ENCODE results near the gene CLSTN1. TPM values are rescaled to one million over a fixed set of nuclear protein-coding genes. Genes with fewer than 3 reads are reported as not detected.

CLSTN1 gene
- total RNA-seq, result 10 to 100 TPM; 62.5 to 64.1 TPM
- long read RNA-seq, full-length matches to known transcripts, result 1 of 46 reads
- long read RNA-seq, partial matches to known transcripts, result 43 of 46 reads
- long read RNA-seq, other reads (novel, unspliced or antisense), result 2 of 46 reads

GRCh38 chr1:9823943-9824701 is at the start of gene CLSTN1:
Gene CLSTN1, minus strand, starts transcription at chr1:9823965. Its CDS starts 232 bp downstream, at chr1:9823733.
- ATAC-seq (peak; percentile 84 to 94), DNase-seq (peak; percentile 94)
- intact Hi-C loops (cut with DNase I), result no loop called here

- intact Hi-C loops (cut with DNase I), result no loop called here
- DNase-seq (no peak), ATAC-seq (no peak)
Observed at GRCh38 chr1:9873385-9873784, 49.6 kb upstream of the CLSTN1 start.

- ATAC-seq, result no peak
Observed at GRCh38 chr1:9872430-9873165, 48.8 kb upstream of the CLSTN1 start.

GRCh38 chr1:9871707-9872425 is 48.1 kb upstream of the CLSTN1 start:
- ATAC-seq (no peak), DNase-seq (no peak)
- intact Hi-C loops (cut with DNase I), result no loop called here

More at GRCh38 chr1:9872430-9873165, 48.8 kb upstream of the CLSTN1 start:
- DNase-seq, result no peak
- intact Hi-C loops (cut with DNase I), result no loop called here

- no peak for DNase-seq
- intact Hi-C loops (cut with DNase I), result no loop called here
- no peak for ATAC-seq
Observed at GRCh38 chr1:9871021-9871420, 47.3 kb upstream of the CLSTN1 start.

DNA sequence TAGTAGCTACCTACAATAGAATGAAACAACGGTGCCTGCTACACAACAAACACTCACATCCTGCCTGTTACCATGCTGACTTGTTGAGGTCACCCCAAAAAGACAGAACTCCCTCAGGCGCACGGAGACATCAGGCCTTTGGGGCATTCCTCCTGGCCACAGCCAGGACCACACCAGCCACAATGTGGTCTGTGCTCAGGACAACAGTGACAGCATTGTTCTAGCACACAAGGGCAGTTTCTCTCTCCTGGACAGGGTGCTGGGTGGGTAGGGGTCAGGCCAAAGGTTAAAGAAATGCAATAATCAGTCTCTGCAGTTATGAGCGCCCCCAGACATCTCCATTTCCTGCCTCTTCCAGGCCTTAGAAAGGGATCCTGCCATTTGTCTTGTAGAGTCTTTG is 46.8 kb upstream of the CLSTN1 start:
- DNase-seq (no peak), ATAC-seq (no peak)
- intact Hi-C loops (cut with DNase I), result no loop called here

GRCh38 chr1:9869831-9870251 is 46.1 kb upstream of the CLSTN1 start:
- ATAC-seq, result no peak

GRCh38 chr1:9868244-9868590 is 44.5 kb upstream of the CLSTN1 start:
- ATAC-seq (no peak), DNase-seq (no peak)
- intact Hi-C loops (cut with DNase I), result loop anchor here (5.0 to 10.0 kb wide), 3 partner anchors 81 to 236 kb away; no protein-coding TSS in a partner anchor

More at GRCh38 chr1:9869831-9870251, 46.1 kb upstream of the CLSTN1 start:
- no peak for DNase-seq
- intact Hi-C loops (cut with DNase I), result loop anchor here (5.0 to 10.0 kb wide), 3 partner anchors 83 to 238 kb away; no protein-coding TSS in a partner anchor

DNA sequence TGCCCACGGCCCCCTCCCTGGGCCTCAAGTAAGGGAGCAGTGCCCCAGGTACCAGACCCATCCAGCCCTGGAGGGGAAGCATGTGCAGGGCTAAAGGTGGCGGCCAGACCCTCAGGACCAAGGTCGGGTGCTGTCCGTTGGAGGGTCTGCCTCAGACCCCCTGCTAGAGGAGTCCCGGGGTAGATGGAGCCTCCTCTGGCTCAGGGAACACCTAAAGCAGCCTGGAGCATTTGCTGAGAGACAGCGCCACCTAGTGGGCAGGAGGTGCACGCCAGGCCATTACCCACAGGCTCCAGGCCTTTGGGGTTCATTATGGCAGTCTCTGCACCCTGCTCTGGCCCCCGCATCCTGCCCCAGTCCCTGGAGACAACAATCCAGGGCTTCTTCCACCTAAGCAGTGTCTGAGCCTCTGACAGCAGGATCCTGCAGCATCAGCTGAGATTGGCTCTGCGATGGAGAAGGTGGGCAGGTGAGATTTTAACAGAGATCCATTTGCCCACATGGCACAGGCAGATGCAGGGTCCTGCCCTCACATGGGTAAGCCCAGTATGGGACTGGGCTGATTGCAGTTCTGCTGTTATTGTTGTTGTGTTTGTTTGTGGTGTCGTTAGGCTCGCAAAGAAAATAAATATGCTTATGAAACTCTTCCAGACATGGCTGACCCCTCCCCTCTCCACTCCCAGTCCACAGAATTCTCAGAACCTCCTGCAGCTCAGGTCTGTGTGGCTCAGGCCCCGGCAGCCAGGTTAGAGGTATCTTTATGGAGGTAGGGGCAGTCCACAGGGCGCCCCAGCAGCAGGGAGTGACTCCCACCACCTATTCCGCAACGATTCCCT is 43.9 kb upstream of the CLSTN1 start:
- peak; percentile 80 for DNase-seq
- ATAC-seq, result peak; percentile 88 to 91
- intact Hi-C loops (cut with DNase I), result loop anchor here (2.0 to 10.0 kb wide), 5 partner anchors 80 to 241 kb away; no protein-coding TSS in a partner anchor

DNA sequence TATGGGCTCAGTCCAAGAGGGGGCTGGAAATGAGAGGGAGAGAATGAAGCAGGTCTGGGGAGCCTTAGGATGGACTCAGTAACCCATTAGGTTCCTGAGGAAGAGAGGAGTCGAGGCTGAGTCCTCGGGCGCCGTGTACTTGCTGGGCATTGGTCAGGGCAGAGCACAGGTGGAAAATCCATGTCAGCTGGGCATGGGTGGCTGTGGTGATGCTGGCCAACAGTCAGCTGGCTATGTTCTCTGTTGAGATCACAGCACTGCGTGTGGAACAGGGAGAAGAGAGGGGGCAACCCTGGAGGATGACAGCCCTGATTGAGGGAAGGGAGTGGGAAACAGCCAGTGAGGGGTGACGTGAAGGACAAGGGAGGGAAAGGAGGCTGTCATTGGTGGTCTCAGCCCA is 43.1 kb upstream of the CLSTN1 start:
- intact Hi-C loops (cut with DNase I), result loop anchor here (2.0 to 10.0 kb wide), 5 partner anchors 80 to 240 kb away; no protein-coding TSS in a partner anchor
- DNase-seq, result no peak
- ATAC-seq, result no peak

DNA sequence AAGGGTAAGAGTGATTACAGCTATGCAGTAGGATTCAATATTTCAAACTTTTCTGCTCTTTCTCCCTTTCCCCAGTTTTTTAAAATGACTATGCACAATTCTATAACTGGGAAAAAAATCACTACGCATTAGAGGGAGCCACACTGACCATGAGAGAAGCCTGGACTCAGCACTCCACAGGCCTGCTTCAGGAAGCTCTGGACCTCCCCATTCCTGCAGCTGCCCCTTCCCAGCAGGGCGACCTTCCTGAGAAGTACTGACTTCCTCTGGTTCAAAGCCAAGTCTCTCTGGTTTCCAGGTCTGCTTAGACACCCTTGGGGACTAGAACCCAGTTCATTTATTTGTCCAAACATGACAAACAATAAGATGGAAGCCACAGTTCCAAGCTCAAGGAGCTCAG is 42.0 kb upstream of the CLSTN1 start:
- ATAC-seq (no peak), DNase-seq (no peak)
- intact Hi-C loops (cut with DNase I), result loop anchor here (2.0 to 10.0 kb wide), 5 partner anchors 78 to 239 kb away; no protein-coding TSS in a partner anchor

DNA sequence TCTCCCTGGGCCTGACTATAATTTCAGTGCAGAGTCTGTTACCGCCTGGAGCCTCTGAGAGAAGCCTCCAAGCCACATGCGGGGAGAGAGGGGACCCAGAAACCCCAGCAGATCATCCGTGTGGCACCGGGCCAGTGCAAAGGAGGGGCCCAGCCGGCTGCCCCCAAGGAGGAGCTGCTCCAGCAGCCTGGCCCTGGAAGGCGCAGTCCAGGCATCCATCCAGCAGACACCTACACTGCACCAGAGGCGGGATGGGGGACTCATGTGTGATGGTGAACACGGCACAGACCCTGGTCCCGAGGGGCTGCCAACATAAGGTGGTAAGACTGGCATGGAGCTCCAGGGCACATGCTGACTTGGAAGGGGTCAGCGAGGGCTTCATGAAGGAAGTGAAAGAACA is 39.6 kb upstream of the CLSTN1 start:
- intact Hi-C loops (cut with DNase I), result loop anchor here in 1 of 2 donors (10.0 kb wide), 1 partner anchor 139 kb away; no protein-coding TSS in a partner anchor
- no peak for ATAC-seq
- DNase-seq, result no peak

- intact Hi-C loops (cut with DNase I), result loop anchor here in 1 of 2 donors (10.0 kb wide), 1 partner anchor 137 kb away; no protein-coding TSS in a partner anchor
- DNase-seq, result no peak
- no peak for ATAC-seq
Observed at GRCh38 chr1:9861360-9861759, 37.6 kb upstream of the CLSTN1 start.

DNA sequence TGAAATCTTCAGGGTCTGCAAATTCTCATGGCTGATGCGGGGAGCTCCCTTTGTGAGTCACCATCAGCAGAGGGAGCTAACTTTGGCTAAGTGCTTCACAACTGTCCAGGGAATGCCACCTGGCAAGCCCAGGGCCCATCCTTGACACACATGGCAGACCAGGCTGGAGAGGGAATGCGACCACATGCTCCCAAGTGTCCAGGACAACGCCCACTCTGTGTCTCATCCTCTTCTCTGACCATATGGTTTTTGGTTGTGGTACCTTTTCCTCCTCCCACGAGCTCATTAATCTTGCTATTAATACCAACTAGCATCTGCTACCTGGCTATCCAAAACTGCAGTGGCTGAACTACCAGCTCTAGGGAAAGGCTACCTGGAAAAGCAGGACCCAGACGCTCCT is 37.1 kb upstream of the CLSTN1 start:
- DNase-seq (no peak), ATAC-seq (no peak)
- intact Hi-C loops (cut with DNase I), result loop anchor here in 1 of 2 donors (10.0 kb wide), 1 partner anchor 136 kb away; no protein-coding TSS in a partner anchor

- no peak for ATAC-seq
- intact Hi-C loops (cut with DNase I), result loop anchor here in 1 of 2 donors (10.0 kb wide), 1 partner anchor 135 kb away; no protein-coding TSS in a partner anchor
- no peak for DNase-seq
Observed at GRCh38 chr1:9859281-9860014, 35.7 kb upstream of the CLSTN1 start.

- ATAC-seq (no peak), DNase-seq (no peak)
- intact Hi-C loops (cut with DNase I), result no loop called here
Observed at GRCh38 chr1:9858293-9859035, 34.7 kb upstream of the CLSTN1 start.

DNA sequence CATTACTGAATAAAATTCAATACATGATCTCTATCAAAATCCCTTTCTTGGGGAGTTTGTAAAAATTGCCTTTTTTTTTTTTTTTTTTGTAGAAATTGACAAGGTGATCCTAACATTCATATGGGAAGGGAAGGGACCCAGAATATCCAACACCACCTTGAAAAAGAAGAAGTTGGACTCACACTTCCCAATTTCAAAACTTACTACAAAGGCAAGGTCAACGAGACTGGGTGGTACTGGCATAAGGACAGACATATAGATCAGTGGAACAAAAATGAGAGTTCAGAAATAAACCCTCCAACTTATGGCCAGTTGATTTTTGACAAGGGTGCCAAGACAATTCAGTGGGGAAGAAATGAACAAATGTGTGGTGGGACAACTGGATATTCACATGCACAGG is 31.4 kb upstream of the CLSTN1 start:
- DNase-seq (no peak), ATAC-seq (no peak)
- intact Hi-C loops (cut with DNase I), result no loop called here
